ENCODE measurements around the gene MSH2. TPM values are rescaled to one million over a fixed set of nuclear protein-coding genes. Genes with fewer than 3 reads are reported as not detected.

The MSH2 gene
- total and polyA plus RNA-seq, 4 donors: 1.6 to 33.3 (median 3.8) TPM

DNA sequence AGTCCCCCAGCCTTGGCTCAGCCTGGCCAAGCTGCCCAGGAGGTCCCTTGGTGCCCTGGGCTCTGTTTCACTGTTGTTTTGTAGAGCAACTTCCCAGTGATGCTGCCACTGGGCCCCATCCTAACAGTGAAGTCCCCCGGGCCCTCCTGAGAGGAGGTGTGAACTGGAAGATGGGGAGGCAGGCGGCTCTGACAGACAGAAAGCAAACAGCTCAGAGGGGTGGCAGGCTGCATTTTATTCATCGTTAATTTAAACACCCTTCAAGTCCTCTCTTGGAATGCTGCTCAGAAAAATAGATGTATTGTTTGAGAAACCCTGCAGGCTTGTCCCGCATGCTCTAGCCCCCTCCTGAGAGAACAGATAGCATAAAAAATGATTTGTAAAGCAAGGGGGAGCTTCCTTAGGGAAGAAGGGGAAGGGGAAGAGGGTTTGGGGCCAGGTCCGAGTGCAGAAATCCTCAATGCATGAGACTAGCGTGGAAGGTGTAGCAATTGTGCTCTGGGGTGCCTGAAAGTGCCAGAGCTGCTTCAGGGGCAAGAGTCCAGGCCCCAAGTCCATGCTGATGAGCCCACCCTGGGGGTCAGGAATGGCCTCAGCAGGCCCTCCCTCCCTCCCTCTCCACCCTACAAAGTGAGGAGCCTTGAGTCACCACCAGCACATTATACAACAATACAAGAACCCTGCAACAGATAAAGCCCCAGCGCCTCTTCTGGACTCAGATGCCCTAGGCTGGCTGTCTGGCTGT lies 113.6 kb downstream of the MSH2 start:
- DNase-seq (ENCODE audit: low spot score): no peak
- H3K4me1 ChIP-seq (ENCODE audit: control insufficient read depth in 4 of 4, insufficient read depth in 4 of 4, low read length in 3 of 4): peaks cover 7 to 11% (median 9%) of the 10 kb centered on the region in 4 donors
- WGBS: 81% methylated on average over 7 of the region's 7 CpGs
- no peaks in the 10 kb centered on the region for H3K27me3 ChIP-seq (ENCODE audit: control insufficient read depth in 4 of 4, insufficient read depth in 4 of 4, low read length in 3 of 4)
- H3K27ac ChIP-seq (ENCODE audit: low read depth in 1 of 2, low read length in 2 of 2): no peak overlapping the region
- TF ChIP-seq, protein P1, sequence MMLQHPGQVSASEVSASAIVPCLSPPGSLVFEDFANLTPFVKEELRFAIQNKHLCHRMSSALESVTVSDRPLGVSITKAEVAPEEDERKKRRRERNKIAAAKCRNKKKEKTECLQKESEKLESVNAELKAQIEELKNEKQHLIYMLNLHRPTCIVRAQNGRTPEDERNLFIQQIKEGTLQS (IDR thresholded peaks at IDR 0.05): no peak
- TF ChIP-seq RXRA (IDR thresholded peaks at IDR 0.05): no peak
- no peak for TF ChIP-seq FOXA1 (IDR thresholded peaks at IDR 0.05)
- TF ChIP-seq FOXA2 (IDR thresholded peaks at IDR 0.05): no peak
- TF ChIP-seq GABPA (IDR thresholded peaks at IDR 0.05 in 1 of 2, conservative IDR thresholded peaks at IDR 0.05 in 1 of 2): no peak
- TF ChIP-seq HNF4G (IDR thresholded peaks at IDR 0.05): no peak
- TF ChIP-seq, protein P2, sequence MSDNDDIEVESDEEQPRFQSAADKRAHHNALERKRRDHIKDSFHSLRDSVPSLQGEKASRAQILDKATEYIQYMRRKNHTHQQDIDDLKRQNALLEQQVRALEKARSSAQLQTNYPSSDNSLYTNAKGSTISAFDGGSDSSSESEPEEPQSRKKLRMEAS (IDR thresholded peaks at IDR 0.05): no peak
- TF ChIP-seq YY1 (IDR thresholded peaks at IDR 0.05): no peak
- TF ChIP-seq, protein P3, sequence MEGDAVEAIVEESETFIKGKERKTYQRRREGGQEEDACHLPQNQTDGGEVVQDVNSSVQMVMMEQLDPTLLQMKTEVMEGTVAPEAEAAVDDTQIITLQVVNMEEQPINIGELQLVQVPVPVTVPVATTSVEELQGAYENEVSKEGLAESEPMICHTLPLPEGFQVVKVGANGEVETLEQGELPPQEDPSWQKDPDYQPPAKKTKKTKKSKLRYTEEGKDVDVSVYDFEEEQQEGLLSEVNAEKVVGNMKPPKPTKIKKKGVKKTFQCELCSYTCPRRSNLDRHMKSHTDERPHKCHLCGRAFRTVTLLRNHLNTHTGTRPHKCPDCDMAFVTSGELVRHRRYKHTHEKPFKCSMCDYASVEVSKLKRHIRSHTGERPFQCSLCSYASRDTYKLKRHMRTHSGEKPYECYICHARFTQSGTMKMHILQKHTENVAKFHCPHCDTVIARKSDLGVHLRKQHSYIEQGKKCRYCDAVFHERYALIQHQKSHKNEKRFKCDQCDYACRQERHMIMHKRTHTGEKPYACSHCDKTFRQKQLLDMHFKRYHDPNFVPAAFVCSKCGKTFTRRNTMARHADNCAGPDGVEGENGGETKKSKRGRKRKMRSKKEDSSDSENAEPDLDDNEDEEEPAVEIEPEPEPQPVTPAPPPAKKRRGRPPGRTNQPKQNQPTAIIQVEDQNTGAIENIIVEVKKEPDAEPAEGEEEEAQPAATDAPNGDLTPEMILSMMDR (IDR thresholded peaks at IDR 0.05; ENCODE audit: low read depth, low read length, missing input control): no peak
- TF ChIP-seq, protein P4, sequence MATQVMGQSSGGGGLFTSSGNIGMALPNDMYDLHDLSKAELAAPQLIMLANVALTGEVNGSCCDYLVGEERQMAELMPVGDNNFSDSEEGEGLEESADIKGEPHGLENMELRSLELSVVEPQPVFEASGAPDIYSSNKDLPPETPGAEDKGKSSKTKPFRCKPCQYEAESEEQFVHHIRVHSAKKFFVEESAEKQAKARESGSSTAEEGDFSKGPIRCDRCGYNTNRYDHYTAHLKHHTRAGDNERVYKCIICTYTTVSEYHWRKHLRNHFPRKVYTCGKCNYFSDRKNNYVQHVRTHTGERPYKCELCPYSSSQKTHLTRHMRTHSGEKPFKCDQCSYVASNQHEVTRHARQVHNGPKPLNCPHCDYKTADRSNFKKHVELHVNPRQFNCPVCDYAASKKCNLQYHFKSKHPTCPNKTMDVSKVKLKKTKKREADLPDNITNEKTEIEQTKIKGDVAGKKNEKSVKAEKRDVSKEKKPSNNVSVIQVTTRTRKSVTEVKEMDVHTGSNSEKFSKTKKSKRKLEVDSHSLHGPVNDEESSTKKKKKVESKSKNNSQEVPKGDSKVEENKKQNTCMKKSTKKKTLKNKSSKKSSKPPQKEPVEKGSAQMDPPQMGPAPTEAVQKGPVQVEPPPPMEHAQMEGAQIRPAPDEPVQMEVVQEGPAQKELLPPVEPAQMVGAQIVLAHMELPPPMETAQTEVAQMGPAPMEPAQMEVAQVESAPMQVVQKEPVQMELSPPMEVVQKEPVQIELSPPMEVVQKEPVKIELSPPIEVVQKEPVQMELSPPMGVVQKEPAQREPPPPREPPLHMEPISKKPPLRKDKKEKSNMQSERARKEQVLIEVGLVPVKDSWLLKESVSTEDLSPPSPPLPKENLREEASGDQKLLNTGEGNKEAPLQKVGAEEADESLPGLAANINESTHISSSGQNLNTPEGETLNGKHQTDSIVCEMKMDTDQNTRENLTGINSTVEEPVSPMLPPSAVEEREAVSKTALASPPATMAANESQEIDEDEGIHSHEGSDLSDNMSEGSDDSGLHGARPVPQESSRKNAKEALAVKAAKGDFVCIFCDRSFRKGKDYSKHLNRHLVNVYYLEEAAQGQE (IDR thresholded peaks at IDR 0.05): no peak
- no peaks in the 10 kb centered on the region for H3K36me3 ChIP-seq (ENCODE audit: control insufficient read depth in 4 of 4, insufficient read depth in 3 of 4, low read depth in 1 of 4, low read length in 3 of 4)
- H3K9ac ChIP-seq (ENCODE audit: low read depth in 1 of 2, low read length in 2 of 2): no peak overlapping the region
- no peak overlapping the region for H3K4me3 ChIP-seq (ENCODE audit: low read depth in 1 of 3, low read length in 3 of 3)
- no peaks in the 10 kb centered on the region for H3K9me3 ChIP-seq (ENCODE audit: control insufficient read depth in 4 of 4, low read length in 3 of 4)

DNA sequence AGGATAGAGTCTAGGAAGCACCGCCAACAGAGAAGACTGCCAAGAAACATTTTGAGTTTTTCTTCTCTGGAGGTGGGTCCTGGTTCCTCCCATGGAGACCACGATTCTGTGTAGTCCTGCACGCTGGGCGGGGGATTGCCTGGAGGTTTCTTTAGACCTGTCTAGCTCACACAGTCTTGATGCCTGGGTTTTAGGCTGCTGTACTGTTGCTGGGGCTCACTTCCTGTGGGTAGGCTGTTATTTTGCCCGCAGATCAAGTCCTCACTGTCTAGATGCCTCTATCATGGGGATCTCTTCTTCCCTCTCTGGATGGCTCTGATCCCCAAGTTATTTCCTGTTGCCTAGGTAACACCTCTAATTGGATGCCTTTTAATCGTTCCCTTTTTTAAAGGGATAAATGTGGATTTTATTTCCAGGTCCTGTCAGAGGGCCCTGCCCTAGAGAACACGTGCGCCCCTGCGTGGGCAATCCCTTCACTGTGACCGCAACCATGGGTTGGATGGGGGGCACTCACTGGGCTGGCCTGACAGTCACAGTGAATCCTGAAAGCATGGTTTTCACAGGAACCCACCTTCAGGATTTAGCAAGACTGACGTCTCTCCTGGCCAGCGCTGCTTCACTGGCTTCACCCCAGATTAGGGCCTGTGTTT lies 115.7 kb downstream of the MSH2 start:
- DNase-seq (ENCODE audit: low spot score): no peak
- no peak overlapping the region for H3K4me3 ChIP-seq (ENCODE audit: low read depth in 1 of 3, low read length in 3 of 3)
- H3K9me3 ChIP-seq (ENCODE audit: control insufficient read depth in 4 of 4, low read length in 3 of 4): no peaks in the 10 kb centered on the region
- no peaks in the 10 kb centered on the region for H3K36me3 ChIP-seq (ENCODE audit: control insufficient read depth in 4 of 4, insufficient read depth in 3 of 4, low read depth in 1 of 4, low read length in 3 of 4)
- WGBS: 92% methylated on average over 12 of the region's 12 CpGs
- TF ChIP-seq EGR1 (IDR thresholded peaks at IDR 0.05; ENCODE audit: low read depth in 2 of 2): no peak
- TF ChIP-seq, protein P2 (IDR thresholded peaks at IDR 0.05): no peak
- no peak for TF ChIP-seq GABPA (IDR thresholded peaks at IDR 0.05 in 1 of 2, conservative IDR thresholded peaks at IDR 0.05 in 1 of 2)
- no peak for TF ChIP-seq RAD21 (IDR thresholded peaks at IDR 0.05)
- no peak for TF ChIP-seq FOXA2 (IDR thresholded peaks at IDR 0.05)
- H3K9ac ChIP-seq (ENCODE audit: low read depth in 1 of 2, low read length in 2 of 2): no peak overlapping the region
- H3K4me1 ChIP-seq (ENCODE audit: control insufficient read depth in 4 of 4, insufficient read depth in 4 of 4, low read length in 3 of 4): peaks cover 7 to 11% (median 10%) of the 10 kb centered on the region in 4 donors
- no peaks in the 10 kb centered on the region for H3K27me3 ChIP-seq (ENCODE audit: control insufficient read depth in 4 of 4, insufficient read depth in 4 of 4, low read length in 3 of 4)
- no peak overlapping the region for H3K27ac ChIP-seq (ENCODE audit: low read depth in 1 of 2, low read length in 2 of 2)
